Fibroblast of lung (primary cell): ENCODE measurements around the gene MEGF10.

Experiments used
- CTCF ChIP-seq, 2 donors: IDR thresholded peaks in 1 of 2; conservative IDR thresholded peaks in 1 of 2; 1 replicate in 1 of 2; 2 replicates in 1 of 2; pipeline ENCODE4 v1.5.1; 2011 to 2012; ENCODE audit warnings: low read length in 2 of 2, control low read depth in 1 of 2, inconsistent platforms in 1 of 2, low read depth in 1 of 2, mild to moderate bottlenecking in 1 of 2
- EZH2 ChIP-seq: IDR thresholded peaks from 2 replicates; pipeline ENCODE4 v1.5.1; 2012; ENCODE audit warnings: low read length, control low read depth, mild to moderate bottlenecking; ENCODE audit errors: missing control alignments

- TF ChIP-seq CTCF (conservative IDR thresholded peaks at IDR 0.05 in 1 of 2, IDR thresholded peaks at IDR 0.05 in 1 of 2; ENCODE audit: low read depth in 1 of 2, low read length in 2 of 2) (no peak), EZH2 (no peak)
Observed at GRCh38 chr5:127396490-127397155, 106.0 kb downstream of the MEGF10 start.
